Cardiac fibroblast (primary cell): Measurements from ENCODE around the gene CANX.
A peak's percentile ranks its signal among the peaks of the same experiment; 100 is the strongest.

ENCODE experiments used
- DNase-seq, 2 donors: peaks; one replicate each; pipeline versions ENCODE4 v3.0.0 to v3.0.0-alpha.2; 2010; ENCODE audit warnings: low read depth in 2 of 2
- H3K4me3 ChIP-seq, 2 donors: replicated peaks in 1 of 2; 1 replicate in 1 of 2; 2 replicates in 1 of 2; pipeline ENCODE4 v1.5.1; 2011; ENCODE audit warnings: low read depth in 2 of 2, low read length in 2 of 2, mild to moderate bottlenecking in 2 of 2, moderate library complexity in 1 of 2
- CTCF ChIP-seq: IDR thresholded peaks from one replicate; pipeline ENCODE4 v1.5.1; 2011; ENCODE audit warnings: low read depth, mild to moderate bottlenecking, low read length, inconsistent platforms

The CANX gene

GRCh38 chr5:179697993-179698934, 503 bp upstream of the CANX start:
- no peak for TF ChIP-seq CTCF
- peak; percentile 99 to 100 for DNase-seq
- H3K4me3 ChIP-seq = peak overlapping the region; percentile 66 to 93

- no peak for TF ChIP-seq CTCF
- peak overlapping the region; percentile 71 to 93 for H3K4me3 ChIP-seq
- peak; percentile 40 to 53 for DNase-seq
These were observed 960 bp downstream of the CANX start for GRCh38 chr5:179699616-179700237.

GRCh38 chr5:179700401-179700918, 1.7 kb downstream of the CANX start:
- no peak for TF ChIP-seq CTCF
- DNase-seq = peak; percentile 25
- H3K4me3 ChIP-seq = peak overlapping the region; percentile 71 to 93

GRCh38 chr5:179716286-179716685, 17.5 kb downstream of the CANX start:
- TF ChIP-seq CTCF = no peak
- DNase-seq = no peak
- H3K4me3 ChIP-seq = no peak overlapping the region

GRCh38 chr5:179720222-179720621, 21.5 kb downstream of the CANX start:
- DNase-seq = no peak
- TF ChIP-seq CTCF = no peak
- H3K4me3 ChIP-seq = no peak overlapping the region

GRCh38 chr5:179724163-179724562, 25.4 kb downstream of the CANX start:
- no peak for TF ChIP-seq CTCF
- DNase-seq = no peak
- no peak overlapping the region for H3K4me3 ChIP-seq
